H1 (cell line): ENCODE measurements around the gene NR2C2AP. TPM values are rescaled to one million over a fixed set of nuclear protein-coding genes. Genes with fewer than 3 reads are reported as not detected.

ENCODE experiments used
- CTCF ChIA-PET: fragments of 300-600 bp; sonication (Branson Sonifier 250); formaldehyde crosslinking; loops from one replicate; lab custom pipeline; 2021; ENCODE audit not compliant: partially characterized antibody; lab: Charles Lee
- POLR2A ChIA-PET: fragments of 300-600 bp; sonication (Branson Sonifier 250); formaldehyde crosslinking; loops from one replicate; lab custom pipeline; 2021; ENCODE audit warnings: inconsistent platforms; ENCODE audit not compliant: partially characterized antibody; lab: Charles Lee
- DNase-seq, 2 experiments: peaks; one replicate each; pipeline versions ENCODE4 v3.0.0 to v3.0.0-alpha.2; 2010 to 2022; ENCODE audit warnings: low spot score in 2 of 2, low read depth in 1 of 2, mixed read lengths in 1 of 2
- FAIRE-seq: peaks from 2 replicates; lab custom pipeline; 2011; peaks lifted over from hg19 to GRCh38; lab: Jason Lieb, UNC
- H2AFZ ChIP-seq: 2 replicates; pipeline ENCODE4 v1.8.1; 2012; ENCODE audit warnings: low read length, inconsistent platforms
- H2AK5ac ChIP-seq: 2 replicates; pipeline ENCODE4 v1.6.1; 2013; ENCODE audit warnings: low read depth, low read length
- H2BK120ac ChIP-seq: replicated peaks from 2 replicates; pipeline ENCODE3; 2013; ENCODE audit warnings: low read depth, low read length, inconsistent platforms
- H2BK12ac ChIP-seq: 2 replicates; pipeline ENCODE4 v1.6.1; 2013; ENCODE audit warnings: low read depth, low read length
- H2BK15ac ChIP-seq: 2 replicates; pipeline ENCODE4 v1.6.1; 2013; ENCODE audit warnings: low read length
- H2BK20ac ChIP-seq: 2 replicates; pipeline ENCODE4 v1.6.1; 2013; ENCODE audit warnings: low read length
- H2BK5ac ChIP-seq: 2 replicates; pipeline ENCODE4 v1.6.1; 2013; ENCODE audit warnings: low read depth, low read length
- H3K14ac ChIP-seq: 2 replicates; pipeline ENCODE4 v1.6.1; 2013; ENCODE audit warnings: inconsistent platforms; ENCODE audit not compliant: insufficient read length
- H3K18ac ChIP-seq: 2 replicates; pipeline ENCODE4 v1.6.1; 2013; ENCODE audit warnings: low read length; ENCODE audit errors: extremely low read depth
- H3K23ac ChIP-seq: 2 replicates; pipeline ENCODE4 v1.6.1; 2013; ENCODE audit warnings: inconsistent platforms; ENCODE audit not compliant: insufficient read length
- H3K23me2 ChIP-seq: 2 replicates; pipeline ENCODE4 v1.6.1; 2013; ENCODE audit warnings: low read depth, low read length
- H3K27ac ChIP-seq: 2 replicates; pipeline ENCODE4 v1.6.1; 2011; ENCODE audit warnings: low read depth, low read length, inconsistent platforms
- H3K27me3 ChIP-seq, 4 experiments: replicated peaks in 1 of 4; 1 replicate in 1 of 4; 2 replicates in 3 of 4; pipeline versions ENCODE4 v1.6.1 to v1.8.1; 2011 to 2013; ENCODE audit warnings: low read length in 3 of 4, mild to moderate bottlenecking in 3 of 4, inconsistent platforms in 2 of 4, mixed read lengths in 2 of 4, moderate library complexity in 1 of 4; ENCODE audit not compliant: control insufficient read depth in 3 of 4, insufficient read depth in 3 of 4; ENCODE audit errors: extremely low read depth in 1 of 4
- H3K36me3 ChIP-seq, 4 experiments: 2 replicates each; pipeline versions ENCODE4 v1.6.1 to v1.8.1; 2011 to 2013; ENCODE audit warnings: mild to moderate bottlenecking in 4 of 4, low read length in 3 of 4, moderate library complexity in 2 of 4, control low read depth in 1 of 4, inconsistent platforms in 1 of 4; ENCODE audit not compliant: insufficient read depth in 4 of 4, control insufficient read depth in 2 of 4
- H3K4ac ChIP-seq: replicated peaks from 2 replicates; pipeline ENCODE3; 2013; ENCODE audit warnings: low read length, low read depth, mixed read lengths, inconsistent platforms; ENCODE audit not compliant: insufficient read length
- H3K4me1 ChIP-seq, 4 experiments: replicated peaks in 1 of 4; 1 replicate in 1 of 4; 2 replicates in 3 of 4; pipeline versions ENCODE4 v1.6.1 to v1.8.1; 2011 to 2013; ENCODE audit warnings: low read length in 3 of 4, inconsistent platforms in 2 of 4, mixed read lengths in 1 of 4; ENCODE audit not compliant: insufficient read depth in 4 of 4, control insufficient read depth in 3 of 4
- H3K4me2 ChIP-seq, 2 experiments: 2 replicates each; pipeline versions ENCODE4 v1.6.1 to v1.8.1; 2011 to 2013; ENCODE audit warnings: low read depth in 2 of 2, low read length in 2 of 2, control low read depth in 1 of 2, inconsistent platforms in 1 of 2, mild to moderate bottlenecking in 1 of 2; ENCODE audit not compliant: insufficient read depth in 1 of 2
- H3K4me3 ChIP-seq, 4 experiments: fragments of 200-600, 300-600 bp in 1 of 4; sonication (generic), shearing (Covaris generic), sonication (Bioruptor Twin) in 1 of 4; 2 replicates each; pipeline versions ENCODE4 v1.5.1 to v1.8.1; 2011 to 2016; ENCODE audit warnings: low read length in 4 of 4, low read depth in 3 of 4, control low read depth in 2 of 4, inconsistent platforms in 2 of 4, mild to moderate bottlenecking in 2 of 4, mixed read lengths in 1 of 4, moderate library complexity in 1 of 4; ENCODE audit not compliant: insufficient read depth in 2 of 4; ENCODE audit errors: extremely low read depth in 1 of 4
- H3K56ac ChIP-seq: replicated peaks from 2 replicates; pipeline ENCODE3; 2013; ENCODE audit warnings: low read depth, mild to moderate bottlenecking, mixed read lengths, low read length, inconsistent platforms; ENCODE audit not compliant: insufficient read length
- H3K79me1 ChIP-seq: 2 replicates; pipeline ENCODE4 v1.6.1; 2013; ENCODE audit warnings: low read depth, low read length, control low read depth
- H3K79me2 ChIP-seq, 2 experiments: 2 replicates each; pipeline versions ENCODE4 v1.6.1 to v1.8.1; 2012 to 2013; ENCODE audit warnings: low read length in 2 of 2, mild to moderate bottlenecking in 2 of 2, inconsistent platforms in 1 of 2; ENCODE audit not compliant: insufficient read depth in 2 of 2, control insufficient read depth in 1 of 2
- H3K9ac ChIP-seq, 4 experiments: replicated peaks in 1 of 4; 1 replicate in 1 of 4; 2 replicates in 3 of 4; pipeline versions ENCODE4 v1.6.1 to v1.8.1; 2011 to 2013; ENCODE audit warnings: low read depth in 3 of 4, low read length in 3 of 4, control low read depth in 2 of 4, mild to moderate bottlenecking in 2 of 4, moderate library complexity in 2 of 4, inconsistent platforms in 1 of 4; ENCODE audit errors: extremely low read depth in 1 of 4
- H3K9me3 ChIP-seq, 2 experiments: 2 replicates each; pipeline versions ENCODE4 v1.6.1 to v1.8.1; 2012 to 2013; ENCODE audit warnings: mild to moderate bottlenecking in 2 of 2, moderate library complexity in 2 of 2, control low read depth in 1 of 2, inconsistent platforms in 1 of 2, low read depth in 1 of 2, low read length in 1 of 2, mixed read lengths in 1 of 2; ENCODE audit not compliant: insufficient read depth in 2 of 2
- H4K20me1 ChIP-seq, 2 experiments: replicated peaks in 1 of 2; 2 replicates each; pipeline versions ENCODE3 to v1.8.1; 2011 to 2013; ENCODE audit warnings: inconsistent platforms in 2 of 2, low read length in 2 of 2, mild to moderate bottlenecking in 1 of 2; ENCODE audit not compliant: insufficient read depth in 2 of 2, control insufficient read depth in 1 of 2
- H4K5ac ChIP-seq: 2 replicates; pipeline ENCODE4 v1.6.1; 2013; ENCODE audit warnings: low read length, low read depth, mixed read lengths, inconsistent platforms; ENCODE audit not compliant: insufficient read length
- H4K8ac ChIP-seq: 2 replicates; pipeline ENCODE4 v1.8.0; 2013; ENCODE audit warnings: mild to moderate bottlenecking, moderate library complexity, low read length, inconsistent platforms; ENCODE audit not compliant: insufficient read depth; ENCODE audit errors: extremely low read depth
- H4K91ac ChIP-seq: replicated peaks from 2 replicates; pipeline ENCODE3; 2013; ENCODE audit warnings: low read length, mixed read lengths, inconsistent platforms; ENCODE audit not compliant: insufficient read length
- CBX5 ChIP-seq: fragments of 300-800, 300-1000 bp; sonication (generic); IDR thresholded peaks from 2 replicates; pipeline ENCODE4 v1.7.1; 2016; ENCODE audit warnings: antibody characterized with exemption, low read length, low read depth
- CHD2 ChIP-seq: IDR thresholded peaks from 2 replicates; pipeline ENCODE4 v1.6.1; 2012; ENCODE audit warnings: low read length, improper control_type of control experiment
- CREB1 ChIP-seq: IDR thresholded peaks from 2 replicates; pipeline ENCODE4 v1.6.1; 2012; ENCODE audit warnings: inconsistent platforms
- POLR2A ChIP-seq, 2 experiments: IDR thresholded peaks; 1 replicate in 1 of 2; 2 replicates in 1 of 2; pipeline ENCODE4 v1.6.1; 2011; ENCODE audit warnings: low read depth in 2 of 2, low read length in 2 of 2, mild to moderate bottlenecking in 2 of 2; ENCODE audit errors: control extremely low read depth in 1 of 2
- POU5F1 ChIP-seq: IDR thresholded peaks from 2 replicates; pipeline ENCODE4 v1.6.1; 2011; ENCODE audit warnings: low read depth, mild to moderate bottlenecking, low read length, moderate library complexity
- RFX5 ChIP-seq: IDR thresholded peaks from 2 replicates; pipeline ENCODE4 v1.6.1; 2011; ENCODE audit warnings: low read depth, low read length, improper control_type of control experiment, borderline replicate concordance
- SAP30 ChIP-seq: fragments of 300-600 bp; sonication (generic); IDR thresholded peaks from 2 replicates; pipeline ENCODE4 v1.7.1; 2012; ENCODE audit warnings: low read length, moderate library complexity, mild to moderate bottlenecking, inconsistent platforms; ENCODE audit not compliant: insufficient read depth, insufficient replicate concordance
- SIRT6 ChIP-seq: IDR thresholded peaks from one replicate; pipeline ENCODE4 v1.7.1; 2012; ENCODE audit warnings: low read length, inconsistent platforms
- TAF1 ChIP-seq: IDR thresholded peaks from 2 replicates; pipeline ENCODE4 v1.6.1; 2011; ENCODE audit warnings: mild to moderate bottlenecking, low read depth, low read length
- TEAD4 ChIP-seq: IDR thresholded peaks from 2 replicates; pipeline ENCODE4 v1.6.1; 2012; ENCODE audit warnings: low read depth, low read length, inconsistent platforms, mixed read lengths
- ZNF274 ChIP-seq: IDR thresholded peaks from 2 replicates; pipeline ENCODE4 v1.7.0; 2012; ENCODE audit warnings: low read length, borderline replicate concordance; ENCODE audit errors: extremely low read depth
- WGBS, 2 experiments: shearing (Covaris generic) in 1 of 2; methylation state at CpG; one replicate each; pipeline versions ENCODE4 v1.1.6 to v1.1.7; 2013 to 2015; ENCODE audit warnings: low lambda C conversion rate in 2 of 2, mixed read lengths in 2 of 2, inconsistent platforms in 1 of 2, low coverage in 1 of 2, missing lambda C conversion rate in 1 of 2; ENCODE audit not compliant: insufficient replicate concordance in 2 of 2, insufficient coverage in 1 of 2, insufficient read length in 1 of 2; ENCODE audit errors: extremely low coverage in 1 of 2, missing lambda C conversion rate in 1 of 2; 5-methylcytosine and 5-hydroxymethylcytosine counted together
- polyA plus RNA-seq, 7 experiments: library from polyadenylated mRNA; depleted of rRNA in 3 of 7; stranded (reverse) in 5 of 7; unstranded in 2 of 7; fragments of >200 nt in 5 of 7; fragments of 200-250 nt in 2 of 7; gene quantifications; 1 replicate in 5 of 7; 2 replicates in 1 of 7; 4 replicates in 1 of 7; pipeline versions ENCODE4 v1.2.1 to v1.2.3, GENCODE V29; 2011 to 2013; ENCODE audit warnings: missing spikeins in 2 of 7, mixed read lengths in 2 of 7
- total RNA-seq: library from RNA; stranded (reverse); fragmentation: NEBNext Ultra II Directional; extraction: Animal tissue kit (Norgen Biotek cat#: 25700); gene quantifications from 2 replicates; pipeline ENCODE4 v1.2.1, GENCODE V29; 2021
- TF ChIP-seq, protein P1 (sequence below): IDR thresholded peaks from 2 replicates; pipeline ENCODE4 v1.6.1; 2011; ENCODE audit warnings: low read length, improper control_type of control experiment

The NR2C2AP gene
- total and polyA plus RNA-seq, 2 of the 8 experiments (the other 6 are each of a cell fraction or from before 2014, with no cell fraction given), result 16.4 to 20.5 TPM

GRCh38 chr19:19218911-19219310 is 15.7 kb upstream of the NR2C2AP start:
- Histone ChIP-seq H3K79me1 (no peaks in the 10 kb centered on the region), H3K23ac (no peak overlapping the region)
- CTCF ChIA-PET, result interaction anchor here (0.6 to 1.6 kb wide), 5 partner anchors 14 to 99 kb away, joined by 3 read pairs; partner anchors contain the start of gene NR2C2AP
- TF ChIP-seq SAP30 (no peak), CHD2 (no peak), RFX5 (no peak), CBX5 (no peak), POLR2A (IDR thresholded peaks at IDR 0.05; ENCODE audit: control extremely low read depth in 1 of 2, low read depth in 2 of 2, low read length in 2 of 2) (no peak), CREB1 (no peak), POU5F1 (no peak), ZNF274 (no peak), TEAD4 (no peak), TAF1 (no peak), SIRT6 (no peak)
- TF ChIP-seq, protein P1, sequence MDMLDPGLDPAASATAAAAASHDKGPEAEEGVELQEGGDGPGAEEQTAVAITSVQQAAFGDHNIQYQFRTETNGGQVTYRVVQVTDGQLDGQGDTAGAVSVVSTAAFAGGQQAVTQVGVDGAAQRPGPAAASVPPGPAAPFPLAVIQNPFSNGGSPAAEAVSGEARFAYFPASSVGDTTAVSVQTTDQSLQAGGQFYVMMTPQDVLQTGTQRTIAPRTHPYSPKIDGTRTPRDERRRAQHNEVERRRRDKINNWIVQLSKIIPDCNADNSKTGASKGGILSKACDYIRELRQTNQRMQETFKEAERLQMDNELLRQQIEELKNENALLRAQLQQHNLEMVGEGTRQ, result no peak
- TF ChIP-seq, all 59 proteins: peak for 0
- Histone ChIP-seq H3K9me3 (peaks cover 2% of the 10 kb centered on the region in 2 experiments; a peak in 2 of 4 replicates), H3K23me2 (no peaks in the 10 kb centered on the region; the same call in 1 of the 2 replicates), H3K18ac (no peak overlapping the region), H2AK5ac (no peak overlapping the region), H3K9ac (no peak overlapping the region), H3K27ac (no peak overlapping the region), H2BK120ac (no peak overlapping the region), H2BK20ac (no peak overlapping the region), H3K36me3 (no peaks in the 10 kb centered on the region), H3K4me1 (peaks cover 0 to 8% (median 4%) of the 10 kb centered on the region in 4 experiments; a peak in 6 of 7 replicates), H4K20me1 (peaks cover under 1% of the 10 kb centered on the region in 2 experiments), H3K27me3 (peaks cover 2 to 7% (median 7%) of the 10 kb centered on the region in 4 experiments), H2AFZ (no peak overlapping the region), H3K4me3 (no peak overlapping the region), H2BK5ac (no peak overlapping the region), H3K14ac (no peak overlapping the region), H2BK12ac (no peak overlapping the region), H4K8ac (0 out of 2 replicates have a peak overlapping the region, but pooled peaks have one; percentile 5), H3K4ac (no peak overlapping the region), H3K56ac (no peak overlapping the region), H4K91ac (no peak overlapping the region), H4K5ac (no peak overlapping the region), H3K4me2 (no peak overlapping the region), H2BK15ac (no peak overlapping the region), H3K79me2 (no peaks in the 10 kb centered on the region)
- 94% methylated on average over 21 of the region's 21 CpGs; no CpG with 5 or more reads in 1 of the 2 experiments for WGBS, 2 experiments
- no peak for FAIRE-seq
- POLR2A ChIA-PET, result no interaction called here
- DNase-seq, result no peak
